ENCODE measurements around the gene MYH16.

Gene MYH16

GRCh38 chr7:99359465-99360154 lies 87.0 kb downstream of the MYH16 start:
- DNase-seq: no peak

Data from kidney glomerular epithelial cell (primary cell).